GM12872 (cell line): ENCODE measurements around the gene HCK.

Source experiments
- CTCF ChIP-seq: IDR thresholded peaks from 3 replicates; pipeline ENCODE4 v1.5.1; 2011; ENCODE audit warnings: low read depth, mild to moderate bottlenecking, low read length, moderate library complexity; ENCODE audit not compliant: insufficient read depth

HCK gene

GRCh38 chr20:32129863-32130262 is 77.8 kb downstream of the HCK start:
- TF ChIP-seq CTCF = no peak

GRCh38 chr20:32130352-32130751 is 78.3 kb downstream of the HCK start:
- TF ChIP-seq CTCF = no peak

GRCh38 chr20:32130965-32131364 is 78.9 kb downstream of the HCK start:
- no peak for TF ChIP-seq CTCF

- TF ChIP-seq CTCF = no peak
Observed at GRCh38 chr20:32132911-32133549, 81.0 kb downstream of the HCK start.

- no peak for TF ChIP-seq CTCF
Observed at GRCh38 chr20:32134026-32134425, 82.0 kb downstream of the HCK start.

- no peak for TF ChIP-seq CTCF
Observed at GRCh38 chr20:32135983-32136515, 84.0 kb downstream of the HCK start.

GRCh38 chr20:32138921-32139320 is 86.9 kb downstream of the HCK start:
- TF ChIP-seq CTCF = no peak

- TF ChIP-seq CTCF = no peak
Observed at GRCh38 chr20:32139947-32140346, 87.9 kb downstream of the HCK start.
